IPS-18c (cell line): Measurements from ENCODE around the gene NDUFS6.
"Not testable (repeated sequence)": the region's sequence is repeated elsewhere in the genome, so short reads cannot be mapped to it uniquely, and the experiment has no call there.

Experiments used
- H3K4me3 ChIP-seq: 2 replicates; pipeline ENCODE4 v1.7.0; 2013; ENCODE audit warnings: low read depth, mild to moderate bottlenecking, low read length, moderate library complexity; ENCODE audit not compliant: insufficient read depth
- H3K9me3 ChIP-seq: one replicate; pipeline ENCODE4 v1.6.1; 2013; ENCODE audit warnings: mild to moderate bottlenecking, low read length, moderate library complexity; ENCODE audit not compliant: control insufficient read depth, insufficient read depth

Gene NDUFS6

GRCh38 chr5:1789438-1789833 lies 11.8 kb upstream of the NDUFS6 start:
- H3K4me3 ChIP-seq, H3K9me3 ChIP-seq: not testable (repeated sequence)

GRCh38 chr5:1789834-1790471 lies 11.3 kb upstream of the NDUFS6 start:
- no peaks in the 10 kb centered on the region for H3K9me3 ChIP-seq
- H3K4me3 ChIP-seq: no peak overlapping the region

GRCh38 chr5:1791176-1791575 lies 10.0 kb upstream of the NDUFS6 start:
- H3K9me3 ChIP-seq: no peaks in the 10 kb centered on the region
- H3K4me3 ChIP-seq: no peak overlapping the region

GRCh38 chr5:1792842-1793266 lies 8.4 kb upstream of the NDUFS6 start:
- H3K4me3 ChIP-seq: no peak overlapping the region

GRCh38 chr5:1793301-1793740 lies 7.9 kb upstream of the NDUFS6 start:
- H3K9me3 ChIP-seq: no peaks in the 10 kb centered on the region
- no peak overlapping the region for H3K4me3 ChIP-seq

More at GRCh38 chr5:1792842-1793266, 8.4 kb upstream of the NDUFS6 start:
- no peaks in the 10 kb centered on the region for H3K9me3 ChIP-seq

- H3K4me3 ChIP-seq: no peak overlapping the region
These were observed 7.0 kb upstream of the NDUFS6 start for GRCh38 chr5:1793966-1794900.

GRCh38 chr5:1794901-1795290 lies 6.3 kb upstream of the NDUFS6 start:
- Histone ChIP-seq H3K9me3 (no peaks in the 10 kb centered on the region), H3K4me3 (no peak overlapping the region)

More at GRCh38 chr5:1793966-1794900, 7.0 kb upstream of the NDUFS6 start:
- no peaks in the 10 kb centered on the region for H3K9me3 ChIP-seq

- no peak overlapping the region for H3K4me3 ChIP-seq
- no peaks in the 10 kb centered on the region for H3K9me3 ChIP-seq
These were observed 5.7 kb upstream of the NDUFS6 start for GRCh38 chr5:1795506-1795905.

- no peaks in the 10 kb centered on the region for H3K9me3 ChIP-seq
- no peak overlapping the region for H3K4me3 ChIP-seq
These were observed 5.3 kb upstream of the NDUFS6 start for GRCh38 chr5:1795931-1796330.

GRCh38 chr5:1796371-1797102 lies 4.7 kb upstream of the NDUFS6 start:
- Histone ChIP-seq H3K9me3 (no peaks in the 10 kb centered on the region), H3K4me3 (no peak overlapping the region)

GRCh38 chr5:1797103-1797800 lies 4.0 kb upstream of the NDUFS6 start:
- no peak overlapping the region for H3K4me3 ChIP-seq

GRCh38 chr5:1797855-1798254 lies 3.4 kb upstream of the NDUFS6 start:
- Histone ChIP-seq H3K4me3 (no peak overlapping the region), H3K9me3 (no peaks in the 10 kb centered on the region)

More at GRCh38 chr5:1797103-1797800, 4.0 kb upstream of the NDUFS6 start:
- H3K9me3 ChIP-seq: no peaks in the 10 kb centered on the region

- H3K9me3 ChIP-seq: not testable (repeated sequence)
- H3K4me3 ChIP-seq: peak overlapping the region; percentile 63
These were observed 2.6 kb upstream of the NDUFS6 start for GRCh38 chr5:1798589-1798988.

- H3K9me3 ChIP-seq: no peaks in the 10 kb centered on the region
- peak overlapping the region; percentile 63 for H3K4me3 ChIP-seq
These were observed 2.1 kb upstream of the NDUFS6 start for GRCh38 chr5:1799110-1799601.

- H3K4me3 ChIP-seq: peak within 1 kb of the TSS; percentile 94
- no peaks in the 10 kb centered on the region for H3K9me3 ChIP-seq
These were observed 1.4 kb upstream of the NDUFS6 start, which contains the start of gene MRPL36 for GRCh38 chr5:1799602-1800471. Gene MRPL36, minus strand, starts transcription at chr5:1799837. Its CDS starts 902 bp downstream, at chr5:1798935.
